Left ventricle myocardium inferior (tissue), 1 donor: ENCODE data around the gene HMGXB3. TPM values are rescaled to one million over a fixed set of nuclear protein-coding genes. Genes with fewer than 3 reads are reported as not detected.

Experiments used
- DNase-seq: peaks from one replicate; pipeline ENCODE4 v3.0.0-alpha.2; 2020
- H3K27ac ChIP-seq: fragments of 200-600 bp; replicated peaks from 2 replicates; pipeline ENCODE4 v1.8.0; 2021
- H3K27me3 ChIP-seq: fragments of 200-600 bp; 2 replicates; pipeline ENCODE4 v1.8.0; 2021; ENCODE audit warnings: low read depth
- H3K36me3 ChIP-seq: fragments of 200-600 bp; 2 replicates; pipeline ENCODE4 v1.8.0; 2021
- H3K4me1 ChIP-seq: fragments of 200-600 bp; 2 replicates; pipeline ENCODE4 v1.8.0; 2021
- H3K4me3 ChIP-seq: fragments of 200-600 bp; 2 replicates; pipeline ENCODE4 v1.8.0; 2021; ENCODE audit warnings: mild to moderate bottlenecking, moderate library complexity
- H3K9me3 ChIP-seq: fragments of 200-600 bp; replicated peaks from 2 replicates; pipeline ENCODE4 v1.8.0; 2021
- intact Hi-C: fragments of 100-400 bp; cut with micrococcal nuclease; formaldehyde crosslinking; loops from one replicate; pipeline ENCODE4 v1.11.0; 2022
- total RNA-seq: library from RNA; stranded (reverse); fragmentation: NEBNext Ultra II Directional; extraction: Animal tissue kit (Norgen Biotek cat#: 25700); gene quantifications from one replicate; pipeline ENCODE4 v1.2.1, GENCODE V29; 2021
- TF ChIP-seq, protein P1 (sequence below): fragments of 200-600 bp; IDR thresholded peaks from 2 replicates; pipeline ENCODE4 v1.8.0; 2021; ENCODE audit warnings: antibody characterized with exemption, mild to moderate bottlenecking, borderline replicate concordance
- donor health status: DM: no; HTN: yes; CAD: no; lungs with severe emphysema.

HMGXB3 gene
- total RNA-seq, 1 donor from 2014 or later = 14.7 TPM

GRCh38 chr5:150052226-150052955 is 51.9 kb downstream of the HMGXB3 start:
- DNase-seq = no peak
- H3K27ac ChIP-seq = no peak overlapping the region
- intact Hi-C loops = no loop called here
- H3K4me1 ChIP-seq = peaks cover 21% of the 10 kb centered on the region
- TF ChIP-seq, protein P1, sequence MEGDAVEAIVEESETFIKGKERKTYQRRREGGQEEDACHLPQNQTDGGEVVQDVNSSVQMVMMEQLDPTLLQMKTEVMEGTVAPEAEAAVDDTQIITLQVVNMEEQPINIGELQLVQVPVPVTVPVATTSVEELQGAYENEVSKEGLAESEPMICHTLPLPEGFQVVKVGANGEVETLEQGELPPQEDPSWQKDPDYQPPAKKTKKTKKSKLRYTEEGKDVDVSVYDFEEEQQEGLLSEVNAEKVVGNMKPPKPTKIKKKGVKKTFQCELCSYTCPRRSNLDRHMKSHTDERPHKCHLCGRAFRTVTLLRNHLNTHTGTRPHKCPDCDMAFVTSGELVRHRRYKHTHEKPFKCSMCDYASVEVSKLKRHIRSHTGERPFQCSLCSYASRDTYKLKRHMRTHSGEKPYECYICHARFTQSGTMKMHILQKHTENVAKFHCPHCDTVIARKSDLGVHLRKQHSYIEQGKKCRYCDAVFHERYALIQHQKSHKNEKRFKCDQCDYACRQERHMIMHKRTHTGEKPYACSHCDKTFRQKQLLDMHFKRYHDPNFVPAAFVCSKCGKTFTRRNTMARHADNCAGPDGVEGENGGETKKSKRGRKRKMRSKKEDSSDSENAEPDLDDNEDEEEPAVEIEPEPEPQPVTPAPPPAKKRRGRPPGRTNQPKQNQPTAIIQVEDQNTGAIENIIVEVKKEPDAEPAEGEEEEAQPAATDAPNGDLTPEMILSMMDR = no peak
- no peaks in the 10 kb centered on the region for H3K9me3 ChIP-seq
- no peak overlapping the region for H3K4me3 ChIP-seq
- peaks cover 76% of the 10 kb centered on the region for H3K36me3 ChIP-seq
- no peaks in the 10 kb centered on the region for H3K27me3 ChIP-seq

DNA sequence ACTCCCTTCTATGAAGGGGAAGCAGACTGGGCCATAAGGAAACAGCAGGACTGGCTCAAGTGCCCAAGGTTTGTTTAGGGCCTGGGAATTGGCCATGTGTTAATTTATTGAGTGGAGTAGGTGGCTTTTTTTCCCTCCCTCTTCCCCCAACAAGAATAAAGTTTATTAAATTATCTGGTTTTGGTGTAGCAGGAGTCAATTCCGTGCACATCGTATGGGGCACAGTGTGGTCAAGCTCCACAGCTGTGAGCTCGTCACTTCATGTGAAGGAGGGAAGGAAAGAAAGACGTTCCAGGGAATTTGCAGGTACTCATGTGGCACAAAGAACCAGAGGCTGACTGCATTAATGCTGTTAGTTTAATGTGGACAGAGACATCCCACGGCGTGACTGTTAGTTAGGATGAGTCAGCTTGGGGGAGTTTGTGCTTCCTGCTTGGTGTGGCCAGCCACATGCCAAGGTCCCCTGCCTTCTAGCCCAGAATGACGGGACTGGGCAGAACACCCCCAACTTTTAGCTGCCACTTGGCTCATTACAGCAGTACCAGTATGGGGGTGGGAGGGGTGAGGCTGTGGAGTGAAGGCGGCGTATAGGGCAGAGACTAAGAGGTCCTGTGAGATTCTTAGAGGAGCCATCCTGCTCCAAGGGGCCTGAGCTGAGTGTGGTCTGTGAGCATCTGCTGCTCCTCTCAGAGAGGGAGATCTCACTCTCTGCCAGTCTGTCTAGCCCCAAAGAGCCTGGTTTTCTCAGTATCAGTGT is 52.6 kb downstream of the HMGXB3 start:
- intact Hi-C loops = no loop called here
- Histone ChIP-seq H3K4me1 (peaks cover 16% of the 10 kb centered on the region), H3K27me3 (no peaks in the 10 kb centered on the region), H3K27ac (no peak overlapping the region), H3K9me3 (no peaks in the 10 kb centered on the region), H3K4me3 (no peak overlapping the region), H3K36me3 (peaks cover 69% of the 10 kb centered on the region)
- TF ChIP-seq, protein P1 = no peak
- no peak for DNase-seq

DNA sequence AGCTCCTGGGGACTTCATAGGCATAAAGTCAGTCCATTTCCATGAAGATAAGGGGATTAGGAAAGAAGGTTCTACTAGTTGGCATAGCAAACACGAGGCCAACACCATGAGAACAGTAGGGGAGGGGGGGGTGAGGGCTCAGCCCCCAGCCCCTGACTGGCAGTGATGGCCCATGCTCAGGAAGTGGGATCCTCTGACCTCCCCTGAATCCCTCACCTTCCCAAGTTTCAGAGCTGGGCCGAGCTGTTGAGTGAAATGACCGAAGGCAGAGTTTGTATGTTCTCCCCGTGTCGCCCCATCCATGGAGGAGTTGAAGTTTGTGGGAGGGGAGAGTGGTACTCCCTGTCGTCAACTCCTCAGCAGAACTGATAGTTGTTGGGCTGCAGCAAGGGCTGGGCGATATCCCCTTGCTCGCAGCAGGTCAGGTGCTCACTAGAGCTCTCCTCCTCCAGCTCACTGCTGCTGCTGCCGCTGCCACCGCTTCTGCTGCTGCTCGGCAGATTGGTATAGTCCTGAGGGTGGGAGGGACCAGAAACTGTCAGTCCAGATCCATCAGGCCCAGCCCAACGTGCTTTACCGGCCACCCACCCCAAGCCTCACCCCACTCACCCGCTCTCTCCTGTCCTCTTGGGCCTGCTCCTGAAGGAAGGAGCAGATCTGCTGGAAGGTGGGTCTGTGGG is 53.3 kb downstream of the HMGXB3 start:
- Histone ChIP-seq H3K27me3 (no peaks in the 10 kb centered on the region), H3K36me3 (peaks cover 62% of the 10 kb centered on the region), H3K9me3 (no peaks in the 10 kb centered on the region), H3K4me1 (peaks cover 16% of the 10 kb centered on the region), H3K27ac (no peak overlapping the region), H3K4me3 (no peak overlapping the region)
- DNase-seq = no peak
- TF ChIP-seq, protein P1 = no peak
- intact Hi-C loops = no loop called here

- no peak for DNase-seq
- Histone ChIP-seq H3K9me3 (no peaks in the 10 kb centered on the region), H3K27ac (no peak overlapping the region), H3K4me3 (no peak overlapping the region), H3K4me1 (peaks cover 16% of the 10 kb centered on the region), H3K36me3 (peaks cover 55% of the 10 kb centered on the region), H3K27me3 (no peaks in the 10 kb centered on the region)
- TF ChIP-seq, protein P1 = no peak
- intact Hi-C loops = no loop called here
These were observed 54.0 kb downstream of the HMGXB3 start for GRCh38 chr5:150054569-150054968.

DNA sequence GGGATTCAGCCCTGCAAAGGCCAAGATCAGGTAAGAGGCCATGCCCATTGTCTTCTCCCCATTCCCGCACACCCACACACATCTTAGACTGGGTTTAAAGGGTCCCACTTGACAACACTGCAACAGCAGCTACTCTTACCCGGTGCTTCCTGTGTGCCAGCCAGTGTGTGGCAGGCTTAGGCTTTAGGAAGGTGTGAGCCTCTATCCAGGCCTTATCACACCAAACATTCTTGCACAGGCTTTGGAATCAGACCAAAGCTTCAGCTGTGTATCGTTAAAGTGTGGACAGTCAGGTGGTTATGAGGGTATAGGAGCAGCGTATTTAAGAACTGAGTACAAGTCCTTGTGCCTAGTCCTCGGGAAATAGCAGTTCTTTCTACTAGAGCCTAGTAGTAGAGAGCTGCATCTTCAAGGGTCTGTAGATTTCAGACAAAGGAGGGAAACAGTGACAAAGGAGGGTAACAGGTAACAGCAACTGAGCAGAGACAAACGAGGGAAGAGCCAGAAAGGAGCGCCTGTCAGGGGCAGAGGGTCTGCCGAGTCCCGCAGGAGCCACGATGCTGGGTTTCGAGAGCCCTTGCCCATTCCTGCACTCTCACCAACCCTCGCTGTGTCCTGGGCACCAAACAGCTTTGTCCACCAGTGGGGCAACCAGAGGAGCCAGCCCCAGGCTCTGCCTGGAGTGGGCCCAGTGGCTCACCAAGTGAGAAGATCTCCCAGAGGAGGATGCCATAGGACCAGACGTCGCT is 55.0 kb downstream of the HMGXB3 start:
- Histone ChIP-seq H3K27me3 (no peaks in the 10 kb centered on the region), H3K4me3 (no peak overlapping the region), H3K36me3 (peaks cover 45% of the 10 kb centered on the region), H3K27ac (no peak overlapping the region), H3K4me1 (peaks cover 14% of the 10 kb centered on the region), H3K9me3 (no peaks in the 10 kb centered on the region)
- TF ChIP-seq, protein P1 = no peak
- no peak for DNase-seq
- intact Hi-C loops = no loop called here
